GM21717 (cell line): ENCODE data around the gene RAD23B.

ENCODE experiments used
- ATAC-seq: cut with Tn5 transposase; IDR thresholded peaks from one replicate; pipeline ENCODE4 v1.9.1; 2021; ENCODE audit warnings: mild to moderate bottlenecking, moderate library complexity; ENCODE audit not compliant: unreplicated experiment

RAD23B gene

DNA sequence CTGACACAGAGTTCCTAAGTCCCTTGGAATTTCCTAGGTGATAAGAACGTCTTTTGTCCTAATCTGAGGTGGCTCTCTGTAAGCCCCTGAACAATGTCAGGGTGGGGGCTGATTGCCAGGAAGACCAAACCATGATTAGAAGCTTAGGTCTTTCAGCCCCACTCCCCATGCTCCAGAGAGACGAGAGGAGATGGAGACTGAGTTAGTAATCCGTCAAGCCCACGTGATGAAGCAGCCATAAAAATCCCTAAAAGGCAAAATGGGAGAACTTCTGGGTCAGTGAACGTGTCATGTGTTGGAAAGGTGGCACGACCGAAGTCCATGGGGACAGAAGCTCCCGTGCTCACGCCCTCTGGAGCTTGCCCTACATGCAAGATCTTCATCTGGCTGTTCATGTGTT lies 85.6 kb downstream of the RAD23B start:
- ATAC-seq: no peak

DNA sequence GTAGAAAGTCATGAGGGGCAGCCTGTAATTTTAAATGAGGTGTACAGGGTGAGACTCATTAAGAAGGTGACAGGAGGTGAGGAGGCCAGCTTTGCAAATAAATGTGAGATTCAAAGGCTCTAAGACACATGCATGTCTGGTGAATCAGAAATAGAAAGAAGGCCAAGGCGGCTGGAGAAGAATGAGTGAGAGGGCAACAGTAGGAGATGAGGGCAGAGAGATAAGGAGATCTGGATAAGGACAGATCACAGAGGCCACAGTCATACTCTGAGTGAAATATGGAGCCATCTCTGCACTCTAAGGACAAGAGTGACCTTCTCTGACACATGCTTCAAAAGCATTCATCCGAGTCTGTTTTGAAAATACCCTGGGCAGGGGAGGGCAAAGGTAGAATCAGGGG lies 90.7 kb downstream of the RAD23B start:
- ATAC-seq: no peak

DNA sequence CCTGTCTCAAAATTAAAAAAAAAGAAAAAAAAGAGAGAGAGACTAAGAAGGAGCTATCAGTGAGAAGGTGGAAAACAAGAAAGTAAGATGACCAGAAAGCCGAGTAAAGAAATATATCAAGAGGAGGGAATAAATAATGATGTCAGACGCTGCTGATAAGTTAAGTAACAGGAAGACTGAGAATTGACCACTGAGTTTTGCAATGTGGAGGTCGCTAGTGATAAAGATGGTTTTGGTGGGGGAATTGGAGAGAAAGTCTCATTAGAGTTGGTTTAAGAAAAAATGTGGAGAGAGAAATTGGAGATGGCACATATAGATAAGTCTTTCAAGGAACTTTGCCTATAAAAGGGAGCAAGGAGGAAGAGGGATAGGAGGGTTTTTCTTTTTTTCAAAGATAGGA lies 91.9 kb downstream of the RAD23B start:
- no peak for ATAC-seq

DNA sequence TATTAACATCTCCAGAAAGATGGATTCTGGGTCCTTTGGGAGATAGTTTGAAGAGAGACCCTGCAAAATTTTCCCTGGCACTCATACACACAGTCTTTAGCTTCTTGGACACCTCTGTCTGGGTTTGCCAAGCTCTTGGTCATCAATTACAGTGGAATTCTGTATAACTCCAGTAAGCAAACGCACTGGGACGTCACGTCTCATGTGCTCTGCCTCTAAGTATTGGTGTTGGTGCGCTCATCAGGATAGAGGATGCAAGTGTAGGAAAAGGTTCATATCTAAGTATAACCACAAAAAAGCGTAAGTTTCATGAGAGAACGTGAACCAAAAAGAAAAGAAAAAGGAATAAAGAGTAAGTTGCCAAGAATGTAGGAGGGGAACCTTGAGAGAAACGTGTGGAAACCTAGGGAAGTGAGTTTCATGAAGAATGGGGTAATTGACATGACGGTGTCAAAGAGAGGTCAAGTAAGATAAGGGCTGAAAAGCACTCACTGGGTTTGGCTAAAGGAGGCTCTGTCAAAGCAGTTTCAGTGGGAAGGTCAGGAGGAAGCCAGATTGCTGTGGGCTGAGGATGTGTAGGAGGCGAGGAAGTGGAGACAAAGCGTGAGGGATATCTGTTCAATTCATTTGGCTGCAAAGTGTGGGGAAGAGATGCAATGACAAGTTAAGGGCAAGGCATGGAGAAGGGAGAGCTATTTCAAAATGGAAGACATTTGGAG lies 92.7 kb downstream of the RAD23B start:
- no peak for ATAC-seq

DNA sequence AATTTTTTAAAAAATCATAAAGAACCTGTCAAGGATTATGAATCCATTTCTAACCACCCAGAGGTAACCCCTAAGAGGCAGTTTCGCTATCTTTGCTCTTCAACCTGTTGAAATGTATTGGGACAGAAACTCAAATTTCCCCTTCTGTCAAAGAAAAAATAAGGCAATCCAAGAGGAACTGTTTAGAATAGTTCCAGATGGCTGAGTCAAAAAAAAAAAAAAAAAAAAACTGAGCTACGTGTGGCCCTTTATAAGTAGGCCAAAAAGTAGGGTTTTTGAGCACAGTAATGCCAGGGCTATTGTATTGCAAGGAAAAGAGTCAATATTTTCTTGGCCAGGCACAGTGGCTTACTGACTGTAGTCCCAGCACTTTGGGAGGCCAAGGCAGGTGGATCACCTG lies 94.9 kb downstream of the RAD23B start:
- no peak for ATAC-seq
